ENCODE data around the gene ORMDL3. TPM values are rescaled to one million over a fixed set of nuclear protein-coding genes. Genes with fewer than 3 reads are reported as not detected.
A peak's percentile ranks its signal among the peaks of the same experiment; 100 is the strongest.

ORMDL3 gene
- total RNA-seq, 4 donors from 2014 or later = 33.0 to 97.4 (median 79.0) TPM

DNA sequence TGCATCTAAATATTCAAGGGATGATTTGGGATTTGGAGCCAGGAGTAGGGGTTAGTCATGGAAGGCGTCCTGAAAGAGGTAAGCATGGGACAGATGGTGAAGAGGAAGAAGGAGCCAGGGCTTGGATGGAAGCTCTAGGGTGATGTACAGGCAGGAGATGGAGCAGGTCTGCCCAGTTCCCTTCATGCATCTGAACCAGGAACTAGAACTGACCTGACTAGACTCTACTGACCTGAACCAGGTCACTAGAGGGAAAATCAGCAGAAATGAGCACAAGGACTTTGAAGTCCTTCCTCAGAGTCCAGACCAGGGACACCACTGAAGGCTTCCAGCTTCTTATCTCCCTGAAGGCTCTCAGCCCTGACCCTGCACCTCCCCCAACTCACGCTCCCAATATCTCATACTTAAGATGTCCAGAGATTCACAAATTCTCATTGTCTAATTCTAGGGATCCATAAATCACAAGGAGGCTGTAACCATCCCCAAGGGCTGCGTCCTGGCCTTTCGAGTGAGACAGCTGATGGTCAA is 43.7 kb upstream of the ORMDL3 start:
- no peak for DNase-seq
- Histone ChIP-seq H3K4me1 (peaks cover 0 to 3% (median 0%) of the 10 kb centered on the region in 4 donors), H3K27ac (no peak overlapping the region), H3K4me3 (no peak overlapping the region), H3K27me3 (no peaks in the 10 kb centered on the region), H3K9me3 (no peaks in the 10 kb centered on the region), H3K36me3 (no peaks in the 10 kb centered on the region)
- no peak for TF ChIP-seq CTCF (IDR thresholded peaks at IDR 0.05)
- no peak for TF ChIP-seq POLR2A (IDR thresholded peaks at IDR 0.05)

DNA sequence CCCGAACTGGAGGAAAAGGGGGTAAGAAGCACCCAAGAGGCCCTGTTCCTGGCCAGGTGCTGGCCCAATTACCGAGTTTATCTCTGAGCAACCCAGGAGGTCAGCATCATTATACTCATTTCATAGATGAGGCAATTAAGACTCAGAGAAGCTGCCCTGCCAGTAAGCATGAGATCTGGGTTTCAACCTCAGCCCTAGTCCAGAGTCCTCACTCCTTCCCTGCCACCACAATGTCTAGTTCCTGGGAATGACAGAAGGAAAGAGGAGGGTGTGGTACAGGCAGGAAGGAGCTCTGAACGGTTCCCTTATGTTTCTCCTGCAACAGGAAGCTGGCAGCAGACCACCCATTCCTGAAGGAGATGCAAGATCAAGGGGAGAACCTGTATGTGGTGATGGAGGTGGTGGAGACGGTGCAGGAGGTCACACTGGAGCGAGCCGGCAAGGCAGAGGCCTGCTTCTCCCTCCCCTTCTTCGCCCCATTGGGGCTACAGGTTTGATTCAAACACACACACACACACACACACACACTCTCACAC is 42.8 kb upstream of the ORMDL3 start:
- TF ChIP-seq CTCF (IDR thresholded peaks at IDR 0.05) (no peak), POLR2A (IDR thresholded peaks at IDR 0.05) (no peak)
- no peaks in the 10 kb centered on the region for H3K27me3 ChIP-seq
- H3K36me3 ChIP-seq = no peaks in the 10 kb centered on the region
- no peaks in the 10 kb centered on the region for H3K9me3 ChIP-seq
- no peak overlapping the region for H3K4me3 ChIP-seq
- no peak overlapping the region for H3K27ac ChIP-seq
- DNase-seq = peak in 1 of 3 donors; percentile 53
- peaks cover 0 to 3% (median 0%) of the 10 kb centered on the region in 4 donors for H3K4me1 ChIP-seq

DNA sequence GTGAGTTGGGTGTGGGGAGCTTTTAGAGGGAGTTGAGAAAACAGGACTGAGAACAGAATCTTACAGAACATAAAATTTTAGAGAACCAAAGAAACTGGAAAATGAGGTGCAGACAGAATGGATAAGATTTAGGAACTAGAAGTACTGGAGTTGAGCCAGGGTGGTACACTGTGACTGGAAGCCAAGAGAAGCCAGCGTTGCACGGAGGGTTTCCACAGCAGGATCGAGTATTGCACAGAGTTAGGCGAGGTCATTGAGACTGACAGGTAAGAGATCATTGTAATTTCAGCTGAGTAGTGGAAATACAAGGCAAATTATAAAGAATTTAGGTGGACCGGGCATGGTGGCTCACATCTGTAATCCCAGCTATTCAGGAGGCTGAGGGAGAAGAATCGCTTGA is 42.0 kb upstream of the ORMDL3 start:
- Histone ChIP-seq H3K9me3 (no peaks in the 10 kb centered on the region), H3K4me1 (peaks cover 0 to 3% (median 0%) of the 10 kb centered on the region in 4 donors), H3K27me3 (no peaks in the 10 kb centered on the region), H3K27ac (no peak overlapping the region), H3K36me3 (no peaks in the 10 kb centered on the region), H3K4me3 (no peak overlapping the region)
- DNase-seq = no peak
- TF ChIP-seq POLR2A (IDR thresholded peaks at IDR 0.05) (no peak), CTCF (IDR thresholded peaks at IDR 0.05) (no peak)

DNA sequence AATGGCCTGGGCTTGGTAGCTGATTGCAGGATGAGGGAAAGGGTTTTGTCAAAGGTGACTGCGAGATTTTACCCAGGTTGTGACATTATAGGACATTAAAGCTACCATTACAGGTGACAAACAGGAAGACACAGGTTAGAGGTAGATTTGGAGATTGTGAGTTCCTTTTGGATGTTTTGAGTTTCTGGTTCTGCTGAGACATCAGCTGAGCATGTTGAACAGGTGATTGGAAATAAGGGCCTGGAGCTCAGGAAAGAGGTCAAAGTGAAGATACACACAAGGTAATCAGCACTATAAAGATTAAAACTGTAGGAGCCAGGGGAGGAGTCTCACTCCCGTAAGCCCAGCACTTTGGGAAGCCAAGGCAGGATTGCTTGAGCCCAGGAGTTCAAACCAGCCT is 41.4 kb upstream of the ORMDL3 start:
- Histone ChIP-seq H3K4me3 (no peak overlapping the region), H3K4me1 (peaks cover 0 to 3% (median 0%) of the 10 kb centered on the region in 4 donors), H3K36me3 (no peaks in the 10 kb centered on the region), H3K27ac (no peak overlapping the region), H3K9me3 (no peaks in the 10 kb centered on the region), H3K27me3 (no peaks in the 10 kb centered on the region)
- no peak for DNase-seq
- TF ChIP-seq CTCF (IDR thresholded peaks at IDR 0.05) = no peak
- no peak for TF ChIP-seq POLR2A (IDR thresholded peaks at IDR 0.05)

- H3K27me3 ChIP-seq = no peaks in the 10 kb centered on the region
- TF ChIP-seq CTCF (IDR thresholded peaks at IDR 0.05) = no peak
- H3K36me3 ChIP-seq = no peaks in the 10 kb centered on the region
- no peak for DNase-seq
- H3K9me3 ChIP-seq = no peaks in the 10 kb centered on the region
- no peak overlapping the region for H3K4me3 ChIP-seq
- H3K4me1 ChIP-seq = peaks cover 0 to 3% (median 0%) of the 10 kb centered on the region in 4 donors
- no peak overlapping the region for H3K27ac ChIP-seq
Observed at GRCh38 chr17:39966771-39967170, 39.4 kb upstream of the ORMDL3 start.
